Loucy (cell line): ENCODE measurements around the gene MRPL28.
A peak's percentile ranks its signal among the peaks of the same experiment; 100 is the strongest.
"Not testable (repeated sequence)": the region's sequence is repeated elsewhere in the genome, so short reads cannot be mapped to it uniquely, and the experiment has no call there.

ENCODE experiments used
- H2AFZ ChIP-seq: fragments of 200-600 bp; sonication (generic); 2 replicates; pipeline ENCODE4 v1.6.0; 2016; ENCODE audit warnings: antibody characterized with exemption, mild to moderate bottlenecking, low read length, moderate library complexity
- H3F3A ChIP-seq: fragments of 200-600 bp; 2 replicates; pipeline ENCODE4 v1.6.0; 2016; ENCODE audit warnings: antibody characterized with exemption, low read depth, mild to moderate bottlenecking
- H3K27me3 ChIP-seq: fragments of 200-600 bp; sonication (generic); 2 replicates; pipeline ENCODE4 v1.6.1; 2014; ENCODE audit warnings: low read length, mild to moderate bottlenecking; ENCODE audit not compliant: insufficient read depth, poor library complexity, severe bottlenecking
- H3K36me3 ChIP-seq: fragments of 200-600 bp; sonication (generic); 2 replicates; pipeline ENCODE4 v1.6.1; 2016; ENCODE audit warnings: low read length; ENCODE audit not compliant: insufficient read depth
- H3K4me1 ChIP-seq: fragments of 200-600 bp; sonication (generic); 2 replicates; pipeline ENCODE4 v1.5.1; 2014; ENCODE audit warnings: low read length, mild to moderate bottlenecking; ENCODE audit not compliant: insufficient read depth, poor library complexity, severe bottlenecking
- H3K4me2 ChIP-seq: fragments of 200-600 bp; sonication (generic); 2 replicates; pipeline ENCODE4 v1.6.0; 2014; ENCODE audit warnings: antibody characterized with exemption, low read length, low read depth, mild to moderate bottlenecking; ENCODE audit not compliant: poor library complexity, severe bottlenecking
- H3K4me3 ChIP-seq: fragments of 200-600 bp; sonication (generic); 2 replicates; pipeline ENCODE4 v1.5.1; 2014; ENCODE audit warnings: low read length, mild to moderate bottlenecking, mixed read lengths; ENCODE audit not compliant: poor library complexity, severe bottlenecking
- H3K79me2 ChIP-seq: fragments of 200-600 bp; sonication (generic); 2 replicates; pipeline ENCODE4 v1.6.1; 2014; ENCODE audit warnings: low read length; ENCODE audit not compliant: insufficient read depth
- H3K9ac ChIP-seq: fragments of 200-600 bp; sonication (generic); 2 replicates; pipeline ENCODE4 v1.6.0; 2014; ENCODE audit warnings: mild to moderate bottlenecking, low read depth, low read length, moderate library complexity; ENCODE audit not compliant: poor library complexity, severe bottlenecking
- H3K9me2 ChIP-seq: fragments of 200-600 bp; sonication (generic); replicated peaks from 2 replicates; pipeline ENCODE4 v1.6.1; 2016; ENCODE audit warnings: low read depth, low read length, mixed read lengths
- H3K9me3 ChIP-seq: fragments of 200-600 bp; sonication (generic); 2 replicates; pipeline ENCODE4 v1.6.1; 2014; ENCODE audit warnings: mild to moderate bottlenecking, antibody characterized with exemption, low read length, low read depth; ENCODE audit not compliant: insufficient read depth
- H4K20me1 ChIP-seq: fragments of 200-600 bp; sonication (generic); 2 replicates; pipeline ENCODE4 v1.6.0; 2014; ENCODE audit warnings: antibody characterized with exemption, low read length, mild to moderate bottlenecking; ENCODE audit not compliant: insufficient read depth, poor library complexity, severe bottlenecking
- CTCF ChIP-seq: fragments of 200-600 bp; sonication (generic); conservative IDR thresholded peaks from 2 replicates; pipeline ENCODE4 v1.5.1; 2014; ENCODE audit warnings: mild to moderate bottlenecking, antibody characterized with exemption, low read length
- EZH2phosphoT487 ChIP-seq: fragments of 200-600 bp; IDR thresholded peaks from 2 replicates; pipeline ENCODE4 v1.6.1; 2018; ENCODE audit warnings: antibody characterized with exemption, mild to moderate bottlenecking, moderate library complexity, borderline replicate concordance

The MRPL28 gene

GRCh38 chr16:345772-346171, 24.6 kb downstream of the MRPL28 start:
- Histone ChIP-seq H3K9ac (no peak overlapping the region), H3K27me3 (no peaks in the 10 kb centered on the region), H3F3A (no peaks in the 10 kb centered on the region), H3K4me2 (no peak overlapping the region), H4K20me1 (peaks cover 4% of the 10 kb centered on the region), H3K79me2 (peaks cover 58% of the 10 kb centered on the region), H3K4me3 (no peak overlapping the region), H3K9me2 (no peaks in the 10 kb centered on the region), H3K36me3 (no peaks in the 10 kb centered on the region; the same call in 1 of the 2 replicates), H2AFZ (no peak overlapping the region), H3K9me3 (no peaks in the 10 kb centered on the region), H3K4me1 (peaks cover 39% of the 10 kb centered on the region)
- TF ChIP-seq EZH2phosphoT487 (no peak), CTCF (no peak)

GRCh38 chr16:342455-343213, 27.7 kb downstream of the MRPL28 start:
- Histone ChIP-seq H3K27me3 (no peaks in the 10 kb centered on the region), H4K20me1 (no peaks in the 10 kb centered on the region), H3K9me2 (no peaks in the 10 kb centered on the region), H3K9ac (no peak overlapping the region), H3K4me3 (no peak overlapping the region), H2AFZ (no peak overlapping the region), H3F3A (no peaks in the 10 kb centered on the region), H3K4me1 (peaks cover 28% of the 10 kb centered on the region), H3K9me3 (no peaks in the 10 kb centered on the region), H3K4me2 (peak overlapping the region; percentile 42), H3K79me2 (peaks cover 54% of the 10 kb centered on the region; the same call in 1 of the 2 replicates), H3K36me3 (no peaks in the 10 kb centered on the region; the same call in 1 of the 2 replicates)
- TF ChIP-seq CTCF (no peak), EZH2phosphoT487 (no peak)

GRCh38 chr16:341974-342336, 28.4 kb downstream of the MRPL28 start:
- not testable (repeated sequence) for H3K27me3 ChIP-seq, H3K4me3 ChIP-seq, H3K9ac ChIP-seq, H4K20me1 ChIP-seq, H3K9me2 ChIP-seq, H2AFZ ChIP-seq, H3K9me3 ChIP-seq, H3K36me3 ChIP-seq, H3F3A ChIP-seq
- Histone ChIP-seq H3K79me2 (peaks cover 53% of the 10 kb centered on the region; the same call in 1 of the 2 replicates), H3K4me1 (peaks cover 22% of the 10 kb centered on the region), H3K4me2 (peak overlapping the region; percentile 42)

GRCh38 chr16:341095-341973, 29.0 kb downstream of the MRPL28 start:
- not testable (repeated sequence) for H2AFZ ChIP-seq, H3K27me3 ChIP-seq, H3K4me2 ChIP-seq, H3K9ac ChIP-seq, H3F3A ChIP-seq, H3K36me3 ChIP-seq, H4K20me1 ChIP-seq, H3K9me2 ChIP-seq, H3K4me3 ChIP-seq, H3K9me3 ChIP-seq
- H3K79me2 ChIP-seq = peaks cover 49% of the 10 kb centered on the region; the same call in 1 of the 2 replicates
- H3K4me1 ChIP-seq = peaks cover 22% of the 10 kb centered on the region
